Transverse colon (tissue), 4 donors: ENCODE results near the gene USP19. TPM values are rescaled to one million over a fixed set of nuclear protein-coding genes. Genes with fewer than 3 reads are reported as not detected.
A peak's percentile ranks its signal among the peaks of the same experiment; 100 is the strongest.

Experiments used
- DNase-seq: peaks from one replicate; pipeline ENCODE4 v3.0.0-alpha.2; 2019
- H3K27ac ChIP-seq, 4 donors: fragments of 200-600 bp; sonication (generic); 2 replicates each; pipeline ENCODE4 v1.5.1; 2016 to 2018; ENCODE audit warnings: inconsistent platforms in 4 of 4
- H3K27me3 ChIP-seq: fragments of 200-600 bp; sonication (generic); 2 replicates; pipeline ENCODE4 v1.5.1; 2017; ENCODE audit warnings: inconsistent platforms
- H3K36me3 ChIP-seq, 4 donors: fragments of 200-600 bp; sonication (generic); 2 replicates each; pipeline ENCODE4 v1.5.1; 2017 to 2019; ENCODE audit warnings: inconsistent platforms in 4 of 4
- H3K4me1 ChIP-seq, 4 donors: fragments of 200-600 bp; sonication (generic); 2 replicates each; pipeline ENCODE4 v1.5.1; 2017 to 2020; ENCODE audit warnings: inconsistent platforms in 4 of 4
- H3K4me3 ChIP-seq, 4 donors: fragments of 200-600 bp; sonication (generic); 1 replicate in 1 of 4; 2 replicates in 3 of 4; pipeline versions ENCODE4 v1.5.1 to v1.6.1; 2017 to 2019; ENCODE audit warnings: inconsistent platforms in 4 of 4
- H3K9me3 ChIP-seq, 2 donors: fragments of 200-600 bp; sonication (generic); 2 replicates each; pipeline ENCODE4 v1.5.1; 2017 to 2019; ENCODE audit warnings: inconsistent platforms in 2 of 2
- EP300 ChIP-seq: sonication (generic); formaldehyde crosslinking; IDR thresholded peaks from one replicate; pipeline ENCODE4 v1.6.1; 2017; ENCODE audit warnings: antibody characterized with exemption, low read depth
- POLR2A ChIP-seq: fragments of 450-650 bp; IDR thresholded peaks from one replicate; pipeline ENCODE4 v1.6.1; 2016; ENCODE audit warnings: antibody characterized with exemption, mild to moderate bottlenecking, moderate library complexity
- POLR2AphosphoS5 ChIP-seq, 3 donors: sonication (generic); formaldehyde crosslinking; IDR thresholded peaks; one replicate each; pipeline ENCODE4 v1.6.1; 2016; ENCODE audit warnings: antibody characterized with exemption in 3 of 3
- WGBS, 2 donors: methylation state at CpG; one replicate each; pipeline ENCODE4 v1.1.5; 2018; ENCODE audit warnings: low coverage in 1 of 2; 5-methylcytosine and 5-hydroxymethylcytosine counted together
- in situ Hi-C, 4 donors: fragments of 200-750 bp; cut with MboI; loops; one replicate each; pipeline versions ENCODE4 v1.15.0 to v1.15.1; 2017; ENCODE audit warnings: low sequenced_read_pairs in 3 of 4, low pct_ligation_motif_present in 1 of 4, low pct_unique_long_range_greater_than_20kb in 1 of 4
- intact Hi-C: fragments of 100-400 bp; cut with DNase I; formaldehyde crosslinking; loops from one replicate; pipeline ENCODE4 v1.15.1; 2023; ENCODE audit warnings: low total_unique reads
- total RNA-seq, 4 donors: library from RNA; depleted of rRNA; stranded (reverse); fragments of >200 nt; gene quantifications; one replicate each; pipeline ENCODE4 v1.1.0, GENCODE V29; 2016
- TF ChIP-seq, protein P1 (sequence below), 5 experiments: fragments of 200-600 bp in 3 of 5; fragments of 450-650 bp in 2 of 5; sonication (generic) in 3 of 5; IDR thresholded peaks; 1 replicate in 2 of 5; 2 replicates in 3 of 5; pipeline ENCODE4 v1.5.1; 2016 to 2017; ENCODE audit warnings: antibody characterized with exemption in 5 of 5, inconsistent platforms in 3 of 5, mild to moderate bottlenecking in 2 of 5, moderate library complexity in 1 of 5

USP19 gene
- total RNA-seq, 4 donors from 2014 or later = 66.5 to 86.2 (median 71.7) TPM

DNA sequence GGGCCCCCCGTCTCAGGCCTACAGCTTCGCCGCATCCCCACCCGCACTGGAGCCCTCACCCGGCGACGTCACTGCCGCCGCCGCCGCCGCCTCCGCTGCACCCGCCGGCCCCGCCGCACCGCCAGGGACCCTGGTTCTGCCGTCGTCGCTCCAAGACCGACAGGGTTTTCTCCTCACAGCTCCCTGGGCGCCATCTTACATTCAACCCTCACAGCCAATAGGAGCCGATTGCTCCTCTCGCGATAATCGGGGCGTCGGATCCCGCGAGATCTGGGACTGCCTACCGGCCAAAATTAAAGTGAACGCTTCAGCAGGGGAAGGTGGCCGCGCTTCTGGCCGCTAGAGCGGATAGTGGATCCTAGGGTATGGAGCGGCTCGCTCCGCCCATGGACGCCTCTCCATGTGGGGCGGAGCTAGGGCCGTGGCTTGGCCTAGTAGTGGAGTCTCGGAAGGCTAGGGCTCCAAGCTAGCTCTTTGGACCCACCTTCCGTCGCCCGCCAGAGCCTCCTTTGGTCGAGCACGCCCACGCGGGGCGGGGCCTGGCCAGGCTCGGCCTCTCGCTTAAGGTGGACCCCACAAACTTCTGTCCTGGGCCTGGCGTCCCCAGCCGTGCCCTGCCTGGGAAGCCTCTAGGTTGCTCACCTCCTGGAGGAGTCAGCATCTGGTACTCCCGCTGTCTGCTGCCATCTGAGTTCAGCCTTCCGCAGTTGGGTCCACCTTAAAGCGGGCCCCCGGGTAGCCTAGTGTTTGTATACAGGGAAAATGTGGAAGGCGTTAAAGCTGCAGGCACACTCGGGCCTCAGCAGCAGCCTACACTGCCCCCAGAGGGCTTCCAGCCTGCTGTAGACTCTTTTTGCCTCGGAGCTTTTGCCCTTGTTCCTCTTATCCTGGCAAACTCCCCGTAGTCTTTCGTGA lies 26.5 kb downstream of the USP19 start, which contains the start of gene QRICH1:
Gene QRICH1 (minus strand): TSS at position 219 of the 915 bp plus-strand sequence. CDS start 17,054 bp downstream, outside the sequence.
- intact Hi-C loops = loop anchor here (2.0 to 5.0 kb wide), 2 partner anchors 38 to 75 kb away; partner anchors contain the start of genes DALRD3 and LAMB2
- peak; percentile 62 to 85 (median 83) for TF ChIP-seq POLR2AphosphoS5 (IDR thresholded peaks at IDR 0.05)
- TF ChIP-seq, protein P1, sequence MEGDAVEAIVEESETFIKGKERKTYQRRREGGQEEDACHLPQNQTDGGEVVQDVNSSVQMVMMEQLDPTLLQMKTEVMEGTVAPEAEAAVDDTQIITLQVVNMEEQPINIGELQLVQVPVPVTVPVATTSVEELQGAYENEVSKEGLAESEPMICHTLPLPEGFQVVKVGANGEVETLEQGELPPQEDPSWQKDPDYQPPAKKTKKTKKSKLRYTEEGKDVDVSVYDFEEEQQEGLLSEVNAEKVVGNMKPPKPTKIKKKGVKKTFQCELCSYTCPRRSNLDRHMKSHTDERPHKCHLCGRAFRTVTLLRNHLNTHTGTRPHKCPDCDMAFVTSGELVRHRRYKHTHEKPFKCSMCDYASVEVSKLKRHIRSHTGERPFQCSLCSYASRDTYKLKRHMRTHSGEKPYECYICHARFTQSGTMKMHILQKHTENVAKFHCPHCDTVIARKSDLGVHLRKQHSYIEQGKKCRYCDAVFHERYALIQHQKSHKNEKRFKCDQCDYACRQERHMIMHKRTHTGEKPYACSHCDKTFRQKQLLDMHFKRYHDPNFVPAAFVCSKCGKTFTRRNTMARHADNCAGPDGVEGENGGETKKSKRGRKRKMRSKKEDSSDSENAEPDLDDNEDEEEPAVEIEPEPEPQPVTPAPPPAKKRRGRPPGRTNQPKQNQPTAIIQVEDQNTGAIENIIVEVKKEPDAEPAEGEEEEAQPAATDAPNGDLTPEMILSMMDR (IDR thresholded peaks at IDR 0.05) = peak; percentile 46 to 61 (median 50)
- TF ChIP-seq POLR2A = peak; percentile 76
- TF ChIP-seq EP300 = no peak
- in situ Hi-C loops = no loop called here
- DNase-seq = peak; percentile 97
- Histone ChIP-seq H3K36me3 (peaks cover 0 to 13% (median 4%) of the 10 kb centered on the region in 4 donors), H3K27me3 (no peaks in the 10 kb centered on the region), H3K4me1 (peaks cover 21 to 49% (median 30%) of the 10 kb centered on the region in 4 donors), H3K4me3 (peak within 1 kb of the TSS; percentile 69 to 100 (median 84)), H3K27ac (peak within 1 kb of the TSS; percentile 90 to 99 (median 98)), H3K9me3 (no peaks in the 10 kb centered on the region)
- WGBS, 2 donors = 0 to 1% methylated on average over 1 to 30 of the region's 65 CpGs

DNA sequence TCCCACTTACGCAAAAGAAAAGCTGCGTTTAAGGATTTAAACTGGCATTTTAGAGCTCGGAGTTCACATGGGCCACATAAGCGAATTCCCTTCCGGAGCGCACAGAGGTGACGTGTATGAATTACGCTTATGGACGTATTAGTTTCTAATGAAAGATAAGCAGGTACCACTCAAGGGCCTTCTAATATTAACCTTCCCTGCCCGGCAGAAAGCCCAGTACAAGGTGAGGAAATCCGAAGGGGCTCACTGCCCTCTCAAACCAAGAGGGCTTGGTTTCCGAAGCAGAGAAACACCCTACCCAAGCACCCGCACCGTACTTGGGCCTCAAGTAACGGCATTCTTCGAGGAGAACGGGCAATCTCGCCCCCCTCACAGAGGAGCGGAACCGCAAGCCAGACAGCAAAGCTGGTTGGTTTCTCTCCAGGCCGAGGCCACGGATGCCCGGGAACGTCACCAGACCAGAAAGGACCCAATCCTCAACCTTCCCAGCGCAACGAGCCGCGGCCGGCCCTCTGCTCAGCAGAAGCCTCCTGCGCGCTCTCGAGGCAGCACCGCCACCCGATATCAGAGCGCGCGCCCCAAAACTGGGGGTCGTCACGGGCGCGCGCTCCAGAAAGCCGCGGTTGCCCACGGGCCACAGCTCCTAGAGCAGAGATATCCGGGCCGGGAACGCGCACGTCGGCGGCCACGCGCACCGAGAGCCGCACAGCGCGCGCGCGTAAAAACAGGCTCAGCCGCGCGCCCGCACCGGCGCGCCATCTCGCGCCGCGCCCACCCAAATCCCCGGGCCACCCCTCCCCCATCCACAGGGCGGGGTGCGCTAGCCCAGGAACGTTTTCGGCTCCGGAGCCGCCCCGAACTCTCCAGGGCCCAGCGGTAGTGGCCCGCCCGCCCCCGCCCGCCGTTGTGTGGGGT lies 27.4 kb downstream of the USP19 start:
- DNase-seq = peak; percentile 80
- 0 to 1% methylated on average over 3 to 31 of the region's 86 CpGs for whole genome bisulfite sequencing, 2 donors
- H3K9me3 ChIP-seq = no peaks in the 10 kb centered on the region
- peaks cover 21 to 50% (median 30%) of the 10 kb centered on the region in 4 donors for H3K4me1 ChIP-seq
- H3K4me3 ChIP-seq = peak overlapping the region; percentile 69 to 100 (median 84)
- peaks cover 0 to 6% (median under 1%) of the 10 kb centered on the region in 4 donors for H3K36me3 ChIP-seq
- H3K27me3 ChIP-seq = no peaks in the 10 kb centered on the region
- TF ChIP-seq POLR2AphosphoS5 (IDR thresholded peaks at IDR 0.05) (peak in 1 of 3 donors; percentile 13), POLR2A (no peak), EP300 (no peak)
- intact Hi-C loops = loop anchor here (5.0 kb wide), 1 partner anchor 39 kb away; the partner anchor contains the start of gene LAMB2
- in situ Hi-C loops = no loop called here
- H3K27ac ChIP-seq = peak overlapping the region; percentile 90 to 99 (median 98)

DNA sequence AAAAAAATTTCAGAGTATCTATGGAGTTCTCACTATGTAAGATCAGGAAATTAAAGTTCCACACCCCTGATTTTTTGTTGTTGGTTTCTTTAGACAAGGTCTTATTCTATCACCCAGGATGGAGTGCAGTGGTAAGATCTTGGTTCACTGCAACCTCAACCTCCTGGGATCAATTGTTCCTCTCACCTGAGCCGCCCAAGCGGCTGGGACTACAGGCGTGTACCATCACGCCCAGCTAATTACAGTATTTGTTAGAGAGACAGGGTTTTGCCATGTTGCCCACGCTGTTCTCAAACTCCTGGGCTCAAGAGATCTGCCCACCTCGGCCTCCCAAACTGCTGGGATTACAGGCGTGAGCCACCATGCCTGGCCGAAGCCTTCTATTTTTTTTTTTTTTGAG lies 39.2 kb downstream of the USP19 start:
- Histone ChIP-seq H3K27ac (no peak overlapping the region), H3K4me1 (peaks cover 0 to 4% (median 0%) of the 10 kb centered on the region in 4 donors), H3K4me3 (no peak overlapping the region), H3K9me3 (no peaks in the 10 kb centered on the region), H3K27me3 (no peaks in the 10 kb centered on the region), H3K36me3 (peaks cover 0 to 19% (median 3%) of the 10 kb centered on the region in 4 donors)
- in situ Hi-C loops = no loop called here
- intact Hi-C loops = no loop called here
- DNase-seq = no peak
- TF ChIP-seq POLR2A = no peak
- TF ChIP-seq POLR2AphosphoS5 (IDR thresholded peaks at IDR 0.05) = no peak
- WGBS, 2 donors = 91 to 93% methylated on average over 8 of the region's 8 CpGs

DNA sequence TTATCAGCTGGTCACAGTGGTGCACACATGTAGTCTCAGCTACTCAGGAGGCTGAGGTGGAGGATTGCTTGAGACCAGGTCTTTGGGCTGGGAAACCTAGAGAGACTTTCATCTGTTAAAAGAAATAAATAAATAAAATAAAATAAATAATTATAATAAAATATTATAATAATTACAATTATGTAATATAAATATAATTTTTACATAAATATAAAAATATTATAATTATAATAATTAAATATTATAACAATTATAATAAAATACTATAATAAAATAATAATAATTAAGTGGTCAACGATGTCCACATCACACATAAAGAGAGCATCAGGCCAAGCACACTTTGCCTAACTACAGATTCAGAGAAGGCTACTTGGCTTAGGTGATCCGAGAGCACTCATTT lies 41.4 kb downstream of the USP19 start:
- in situ Hi-C loops = no loop called here

More for the DNA sequence above, 41.4 kb downstream of the USP19 start:
- Histone ChIP-seq H3K4me3 (no peak overlapping the region), H3K9me3 (no peaks in the 10 kb centered on the region), H3K27ac (no peak overlapping the region), H3K4me1 (peaks cover 0 to 4% (median 0%) of the 10 kb centered on the region in 4 donors), H3K36me3 (peaks cover 0 to 33% (median 17%) of the 10 kb centered on the region in 4 donors), H3K27me3 (no peaks in the 10 kb centered on the region)
- no peak for DNase-seq
- TF ChIP-seq, protein P1 (IDR thresholded peaks at IDR 0.05) = no peak
- no peak for TF ChIP-seq POLR2AphosphoS5 (IDR thresholded peaks at IDR 0.05)
- no peak for TF ChIP-seq EP300
- no peak for TF ChIP-seq POLR2A
- WGBS, 2 donors = 67 to 97% methylated on average over 1 to 2 of the region's 2 CpGs
- intact Hi-C loops = no loop called here
